ENCODE measurements around the gene AUTS2.

AUTS2 gene

DNA sequence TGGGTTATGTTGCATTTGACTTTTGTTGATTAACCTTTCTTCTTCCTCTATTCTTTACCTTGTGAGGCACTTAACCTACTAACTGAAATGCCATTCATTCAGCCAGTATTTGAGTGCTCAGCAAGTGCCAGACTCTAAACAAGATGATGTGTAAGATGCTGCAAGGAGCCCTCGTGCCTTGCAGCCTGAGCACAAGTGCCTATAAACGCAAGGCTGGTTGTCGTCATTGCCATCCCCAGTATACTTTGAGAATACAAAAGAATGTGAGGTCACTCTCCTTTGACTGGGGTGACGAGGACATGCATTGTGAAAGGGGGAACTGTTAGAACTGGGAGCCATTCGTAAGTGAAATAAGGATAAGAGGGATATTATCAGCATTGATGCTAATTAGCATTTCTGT lies 103.0 kb downstream of the AUTS2 start (continued):
- peak; percentile 58 for TF ChIP-seq ZNF629 (tag by site-specific recombination; IDR thresholded peaks at IDR 0.05)
- TF ChIP-seq, protein P1, sequence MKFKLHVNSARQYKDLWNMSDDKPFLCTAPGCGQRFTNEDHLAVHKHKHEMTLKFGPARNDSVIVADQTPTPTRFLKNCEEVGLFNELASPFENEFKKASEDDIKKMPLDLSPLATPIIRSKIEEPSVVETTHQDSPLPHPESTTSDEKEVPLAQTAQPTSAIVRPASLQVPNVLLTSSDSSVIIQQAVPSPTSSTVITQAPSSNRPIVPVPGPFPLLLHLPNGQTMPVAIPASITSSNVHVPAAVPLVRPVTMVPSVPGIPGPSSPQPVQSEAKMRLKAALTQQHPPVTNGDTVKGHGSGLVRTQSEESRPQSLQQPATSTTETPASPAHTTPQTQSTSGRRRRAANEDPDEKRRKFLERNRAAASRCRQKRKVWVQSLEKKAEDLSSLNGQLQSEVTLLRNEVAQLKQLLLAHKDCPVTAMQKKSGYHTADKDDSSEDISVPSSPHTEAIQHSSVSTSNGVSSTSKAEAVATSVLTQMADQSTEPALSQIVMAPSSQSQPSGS (tag by site-specific recombination; IDR thresholded peaks at IDR 0.05; ENCODE audit: low read depth) = peak; percentile 69
- TF ChIP-seq ZNF521 (tag by site-specific recombination; IDR thresholded peaks at IDR 0.05) = no peak
- no peak for TF ChIP-seq ZNF140 (tag by site-specific recombination; IDR thresholded peaks at IDR 0.05)
- no peak for TF ChIP-seq ZIC2 (tag by site-specific recombination; IDR thresholded peaks at IDR 0.05)

DNA sequence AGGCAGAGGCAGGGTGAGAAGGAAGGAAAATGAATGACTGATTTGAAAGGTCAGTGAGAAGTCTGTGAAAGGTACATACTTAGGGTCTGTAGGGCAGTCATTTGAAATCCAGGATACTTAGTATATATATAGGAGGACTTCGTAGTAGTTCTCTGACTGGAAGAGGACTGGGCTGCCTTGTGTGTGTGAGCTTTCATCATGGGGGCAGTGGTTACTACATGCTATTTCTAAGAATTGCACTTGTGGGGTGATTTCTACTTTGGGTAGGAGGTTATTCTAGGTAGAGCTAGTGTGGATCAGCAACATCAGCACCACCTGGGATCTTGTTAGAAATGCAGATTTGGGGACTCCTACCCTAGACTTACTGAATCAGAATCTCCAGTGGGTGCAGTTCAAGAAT lies 104.1 kb downstream of the AUTS2 start:
- POLR2A ChIA-PET = no interaction called here
- Histone ChIP-seq H3K9me3 (ENCODE audit: control insufficient read depth, insufficient read depth, low read depth, low read length) (no peaks in the 10 kb centered on the region), H3K4me1 (ENCODE audit: control insufficient read depth, insufficient read depth, low read length) (peaks cover 32% of the 10 kb centered on the region), H3K4me3 (ENCODE audit: low read depth, low read length) (no peak overlapping the region), H3K36me3 (ENCODE audit: control insufficient read depth in 2 of 2, insufficient read depth in 1 of 2, low read length in 2 of 2) (no peaks in the 10 kb centered on the region), H3K27ac (ENCODE audit: extremely low read depth, low read depth, low read length) (no peak overlapping the region)
- CTCF ChIA-PET = no interaction called here
- TF ChIP-seq, protein P2, sequence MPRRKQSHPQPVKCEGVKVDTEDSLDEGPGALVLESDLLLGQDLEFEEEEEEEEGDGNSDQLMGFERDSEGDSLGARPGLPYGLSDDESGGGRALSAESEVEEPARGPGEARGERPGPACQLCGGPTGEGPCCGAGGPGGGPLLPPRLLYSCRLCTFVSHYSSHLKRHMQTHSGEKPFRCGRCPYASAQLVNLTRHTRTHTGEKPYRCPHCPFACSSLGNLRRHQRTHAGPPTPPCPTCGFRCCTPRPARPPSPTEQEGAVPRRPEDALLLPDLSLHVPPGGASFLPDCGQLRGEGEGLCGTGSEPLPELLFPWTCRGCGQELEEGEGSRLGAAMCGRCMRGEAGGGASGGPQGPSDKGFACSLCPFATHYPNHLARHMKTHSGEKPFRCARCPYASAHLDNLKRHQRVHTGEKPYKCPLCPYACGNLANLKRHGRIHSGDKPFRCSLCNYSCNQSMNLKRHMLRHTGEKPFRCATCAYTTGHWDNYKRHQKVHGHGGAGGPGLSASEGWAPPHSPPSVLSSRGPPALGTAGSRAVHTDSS (tag by site-specific recombination; IDR thresholded peaks at IDR 0.05) = no peak
- no peak for TF ChIP-seq ZNF747 (tag by site-specific recombination; IDR thresholded peaks at IDR 0.05)
- TF ChIP-seq, protein P3, sequence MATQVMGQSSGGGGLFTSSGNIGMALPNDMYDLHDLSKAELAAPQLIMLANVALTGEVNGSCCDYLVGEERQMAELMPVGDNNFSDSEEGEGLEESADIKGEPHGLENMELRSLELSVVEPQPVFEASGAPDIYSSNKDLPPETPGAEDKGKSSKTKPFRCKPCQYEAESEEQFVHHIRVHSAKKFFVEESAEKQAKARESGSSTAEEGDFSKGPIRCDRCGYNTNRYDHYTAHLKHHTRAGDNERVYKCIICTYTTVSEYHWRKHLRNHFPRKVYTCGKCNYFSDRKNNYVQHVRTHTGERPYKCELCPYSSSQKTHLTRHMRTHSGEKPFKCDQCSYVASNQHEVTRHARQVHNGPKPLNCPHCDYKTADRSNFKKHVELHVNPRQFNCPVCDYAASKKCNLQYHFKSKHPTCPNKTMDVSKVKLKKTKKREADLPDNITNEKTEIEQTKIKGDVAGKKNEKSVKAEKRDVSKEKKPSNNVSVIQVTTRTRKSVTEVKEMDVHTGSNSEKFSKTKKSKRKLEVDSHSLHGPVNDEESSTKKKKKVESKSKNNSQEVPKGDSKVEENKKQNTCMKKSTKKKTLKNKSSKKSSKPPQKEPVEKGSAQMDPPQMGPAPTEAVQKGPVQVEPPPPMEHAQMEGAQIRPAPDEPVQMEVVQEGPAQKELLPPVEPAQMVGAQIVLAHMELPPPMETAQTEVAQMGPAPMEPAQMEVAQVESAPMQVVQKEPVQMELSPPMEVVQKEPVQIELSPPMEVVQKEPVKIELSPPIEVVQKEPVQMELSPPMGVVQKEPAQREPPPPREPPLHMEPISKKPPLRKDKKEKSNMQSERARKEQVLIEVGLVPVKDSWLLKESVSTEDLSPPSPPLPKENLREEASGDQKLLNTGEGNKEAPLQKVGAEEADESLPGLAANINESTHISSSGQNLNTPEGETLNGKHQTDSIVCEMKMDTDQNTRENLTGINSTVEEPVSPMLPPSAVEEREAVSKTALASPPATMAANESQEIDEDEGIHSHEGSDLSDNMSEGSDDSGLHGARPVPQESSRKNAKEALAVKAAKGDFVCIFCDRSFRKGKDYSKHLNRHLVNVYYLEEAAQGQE (tag by site-specific recombination; IDR thresholded peaks at IDR 0.05) = no peak

DNA sequence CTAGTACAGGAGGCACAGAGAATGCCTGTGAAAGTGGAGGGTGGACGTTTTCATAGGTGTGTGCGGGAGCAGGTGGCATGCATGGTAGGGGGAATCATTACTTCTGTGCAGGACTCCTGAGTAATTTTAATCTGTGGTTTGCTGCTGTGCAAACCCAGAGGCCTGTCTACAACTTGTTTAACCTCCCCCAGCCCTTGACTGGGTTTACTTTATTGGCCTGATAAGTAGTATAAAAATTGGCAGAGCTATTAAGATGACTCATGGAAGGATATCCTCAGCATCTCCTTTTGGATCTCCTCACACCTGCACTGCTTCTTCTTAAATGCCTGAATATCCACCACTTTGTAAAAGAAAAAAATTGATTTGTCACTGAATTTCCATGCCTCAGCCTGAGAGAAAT lies 104.8 kb downstream of the AUTS2 start:
- ChIA-PET POLR2A (no interaction called here), CTCF (interaction anchor here (1.2 kb wide), 1 partner anchor 103 kb away, joined by 3 read pairs; no protein-coding TSS in a partner anchor)
- peaks cover 28% of the 10 kb centered on the region for H3K4me1 ChIP-seq (ENCODE audit: control insufficient read depth, insufficient read depth, low read length)
- no peak overlapping the region for H3K27ac ChIP-seq (ENCODE audit: extremely low read depth, low read depth, low read length)
- no peak overlapping the region for H3K4me3 ChIP-seq (ENCODE audit: low read depth, low read length)
- no peaks in the 10 kb centered on the region for H3K9me3 ChIP-seq (ENCODE audit: control insufficient read depth, insufficient read depth, low read depth, low read length)
- TF ChIP-seq, protein P4, sequence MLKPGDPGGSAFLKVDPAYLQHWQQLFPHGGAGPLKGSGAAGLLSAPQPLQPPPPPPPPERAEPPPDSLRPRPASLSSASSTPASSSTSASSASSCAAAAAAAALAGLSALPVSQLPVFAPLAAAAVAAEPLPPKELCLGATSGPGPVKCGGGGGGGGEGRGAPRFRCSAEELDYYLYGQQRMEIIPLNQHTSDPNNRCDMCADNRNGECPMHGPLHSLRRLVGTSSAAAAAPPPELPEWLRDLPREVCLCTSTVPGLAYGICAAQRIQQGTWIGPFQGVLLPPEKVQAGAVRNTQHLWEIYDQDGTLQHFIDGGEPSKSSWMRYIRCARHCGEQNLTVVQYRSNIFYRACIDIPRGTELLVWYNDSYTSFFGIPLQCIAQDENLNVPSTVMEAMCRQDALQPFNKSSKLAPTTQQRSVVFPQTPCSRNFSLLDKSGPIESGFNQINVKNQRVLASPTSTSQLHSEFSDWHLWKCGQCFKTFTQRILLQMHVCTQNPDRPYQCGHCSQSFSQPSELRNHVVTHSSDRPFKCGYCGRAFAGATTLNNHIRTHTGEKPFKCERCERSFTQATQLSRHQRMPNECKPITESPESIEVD (tag by site-specific recombination; IDR thresholded peaks at IDR 0.05) = 0 out of 2 replicates have a peak, but pooled peaks have one; percentile 26
- TF ChIP-seq GLIS2 (tag by site-specific recombination; IDR thresholded peaks at IDR 0.05) = no peak
- TF ChIP-seq OSR2 (tag by site-specific recombination; IDR thresholded peaks at IDR 0.05) = peak; percentile 86
- no peak for TF ChIP-seq ZNF510 (tag by site-specific recombination; IDR thresholded peaks at IDR 0.05; ENCODE audit: insufficient replicate concordance)
- H3K36me3 ChIP-seq (ENCODE audit: control insufficient read depth in 2 of 2, insufficient read depth in 1 of 2, low read length in 2 of 2) = no peaks in the 10 kb centered on the region
